Mucosa of descending colon (tissue), 3 donors: Measurements from ENCODE around the gene GPX6. TPM values are rescaled to one million over a fixed set of nuclear protein-coding genes. Genes with fewer than 3 reads are reported as not detected.

Source experiments
- ATAC-seq: fragments of 200-7000 bp; cut with Tn5 transposase; one replicate; pipeline ENCODE4 v1.9.1; 2020; ENCODE audit warnings: mild to moderate bottlenecking, moderate library complexity
- DNase-seq, 3 donors: peaks; one replicate each; pipeline ENCODE4 v3.0.0-alpha.2; 2020
- H3K36me3 ChIP-seq: fragments of 200-600 bp; one replicate; pipeline ENCODE4 v1.8.0; 2021; ENCODE audit warnings: low read depth, mild to moderate bottlenecking
- H3K4me1 ChIP-seq: fragments of 200-600 bp; one replicate; pipeline ENCODE4 v1.8.0; 2021; ENCODE audit warnings: low read depth, mild to moderate bottlenecking
- H3K4me3 ChIP-seq: fragments of 200-600 bp; one replicate; pipeline ENCODE4 v1.8.0; 2021; ENCODE audit warnings: mild to moderate bottlenecking
- H3K9me3 ChIP-seq: fragments of 200-600 bp; one replicate; pipeline ENCODE4 v1.8.0; 2021; ENCODE audit warnings: mild to moderate bottlenecking
- CTCF ChIP-seq: fragments of 200-600 bp; IDR thresholded peaks from one replicate; pipeline ENCODE4 v1.8.0; 2022; ENCODE audit warnings: antibody characterized with exemption, mild to moderate bottlenecking
- intact Hi-C, 2 donors: fragments of 100-400 bp; cut with DNase I in 1 of 2; cut with micrococcal nuclease in 1 of 2; formaldehyde crosslinking; loops; one replicate each; pipeline versions ENCODE4 v1.11.0 to v1.11.1; 2022; cut with DNase I, micrococcal nuclease
- total RNA-seq, 3 donors: library from RNA; stranded (reverse); fragmentation: NEBNext Ultra II Directional in 2 of 3; extraction: Animal tissue kit (Norgen Biotek cat#: 25700) in 2 of 3; gene quantifications; one replicate each; pipeline versions ENCODE4 v1.2.1 to v1.2.4, GENCODE V29; 2021 to 2023
- donor health status: DM: no; HTN: no; CAD: no; lungs with moderate emphysema.
- donor health status: DM: no; HTN: no; CAD: no.
- donor health status: DM: no; HTN: yes; CAD: no.

The GPX6 gene
- total RNA-seq, 3 donors from 2014 or later = not detected

GRCh38 chr6:28542440-28543296, 27.1 kb upstream of the GPX6 start:
- Histone ChIP-seq H3K36me3 (no peaks in the 10 kb centered on the region), H3K4me1 (no peaks in the 10 kb centered on the region), H3K4me3 (no peak overlapping the region), H3K9me3 (no peaks in the 10 kb centered on the region)
- peak; percentile 51 to 68 (median 61) for DNase-seq
- peak; percentile 80 for ATAC-seq
- no peak for TF ChIP-seq CTCF
- intact Hi-C loops = no loop called here

- no peak overlapping the region for H3K4me3 ChIP-seq
- H3K36me3 ChIP-seq = no peaks in the 10 kb centered on the region
- intact Hi-C loops = no loop called here
- no peak for TF ChIP-seq CTCF
- H3K4me1 ChIP-seq = no peaks in the 10 kb centered on the region
- H3K9me3 ChIP-seq = no peaks in the 10 kb centered on the region
- no peak for ATAC-seq
- DNase-seq = no peak
Measured at GRCh38 chr6:28541996-28542395, 26.4 kb upstream of the GPX6 start.

- DNase-seq = no peak
- TF ChIP-seq CTCF = no peak
- intact Hi-C loops = no loop called here
- Histone ChIP-seq H3K4me1 (no peaks in the 10 kb centered on the region), H3K9me3 (no peaks in the 10 kb centered on the region), H3K36me3 (no peaks in the 10 kb centered on the region), H3K4me3 (no peak overlapping the region)
- ATAC-seq = no peak
Measured at GRCh38 chr6:28537509-28538140, 22.0 kb upstream of the GPX6 start.

GRCh38 chr6:28537065-28537464, 21.5 kb upstream of the GPX6 start:
- no peaks in the 10 kb centered on the region for H3K4me1 ChIP-seq
- no peaks in the 10 kb centered on the region for H3K9me3 ChIP-seq
- intact Hi-C loops = no loop called here
- ATAC-seq = no peak
- no peak overlapping the region for H3K4me3 ChIP-seq
- TF ChIP-seq CTCF = no peak
- H3K36me3 ChIP-seq = no peaks in the 10 kb centered on the region
- DNase-seq = no peak

GRCh38 chr6:28534875-28535274, 19.3 kb upstream of the GPX6 start:
- DNase-seq = no peak
- H3K9me3 ChIP-seq = no peaks in the 10 kb centered on the region

More at GRCh38 chr6:28534875-28535274, 19.3 kb upstream of the GPX6 start:
- intact Hi-C loops = no loop called here
- no peak for TF ChIP-seq CTCF
- Histone ChIP-seq H3K4me3 (no peak overlapping the region), H3K4me1 (no peaks in the 10 kb centered on the region), H3K36me3 (no peaks in the 10 kb centered on the region)
- no peak for ATAC-seq
